Measurements from ENCODE around the gene PTPRE. TPM values are rescaled to one million over a fixed set of nuclear protein-coding genes. Genes with fewer than 3 reads are reported as not detected.

The PTPRE gene
- total RNA-seq, 3 donors from 2014 or later, result 11.8 to 42.9 (median 25.6) TPM

DNA sequence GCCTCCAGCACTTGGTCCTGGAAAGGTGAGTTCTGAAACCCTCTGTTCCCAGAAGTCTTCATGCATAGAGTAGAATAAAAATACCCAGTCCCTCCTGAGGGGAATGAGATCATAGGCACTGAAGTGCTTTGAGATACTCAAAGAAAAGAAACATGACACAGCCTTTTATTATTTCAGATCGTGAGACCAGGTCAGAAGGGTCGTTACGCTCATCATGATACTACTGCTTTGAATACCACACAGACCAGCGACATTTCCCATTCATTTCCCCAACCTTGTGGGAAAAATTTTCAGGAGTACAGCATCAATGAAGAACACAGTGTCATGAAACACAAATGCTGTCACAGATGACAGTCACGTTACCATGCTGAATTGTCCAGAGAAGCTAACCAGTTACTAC, 29.2 kb upstream of the PTPRE start:
- H3K27ac ChIP-seq, result no peak overlapping the region

DNA sequence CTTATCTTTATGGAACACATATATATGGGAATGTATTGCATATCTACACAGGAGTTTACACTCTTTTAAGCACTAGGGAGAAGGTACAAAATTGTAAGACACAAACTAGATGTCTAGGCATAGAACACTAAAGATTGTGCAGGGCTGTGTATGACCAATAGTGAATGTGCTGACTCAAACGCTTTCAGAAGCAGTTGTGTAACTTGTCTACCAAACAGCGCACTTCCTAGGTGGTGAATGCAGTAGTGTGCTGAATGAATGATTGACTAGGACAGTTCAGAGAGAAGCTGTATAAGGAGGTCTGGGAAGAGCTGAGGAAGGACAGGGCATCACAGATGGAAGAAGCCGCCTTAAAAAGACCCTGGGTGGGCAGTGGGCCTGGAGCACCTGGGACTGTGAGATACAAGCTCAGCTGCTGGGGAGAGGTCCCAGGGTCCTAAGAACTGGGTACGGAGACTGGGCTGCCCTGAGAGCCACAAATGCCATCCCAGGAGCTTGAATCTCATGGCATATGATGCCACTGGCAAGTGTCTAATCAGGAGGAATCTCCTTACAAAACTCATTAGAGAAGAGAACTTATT, 28.3 kb upstream of the PTPRE start:
- Histone ChIP-seq H3K27me3 (no peaks in the 10 kb centered on the region), H3K27ac (no peak overlapping the region), H3K9me3 (no peaks in the 10 kb centered on the region), H3K36me3 (no peaks in the 10 kb centered on the region), H3K4me3 (no peak overlapping the region), H3K4me1 (no peaks in the 10 kb centered on the region)
- TF ChIP-seq, protein P1, sequence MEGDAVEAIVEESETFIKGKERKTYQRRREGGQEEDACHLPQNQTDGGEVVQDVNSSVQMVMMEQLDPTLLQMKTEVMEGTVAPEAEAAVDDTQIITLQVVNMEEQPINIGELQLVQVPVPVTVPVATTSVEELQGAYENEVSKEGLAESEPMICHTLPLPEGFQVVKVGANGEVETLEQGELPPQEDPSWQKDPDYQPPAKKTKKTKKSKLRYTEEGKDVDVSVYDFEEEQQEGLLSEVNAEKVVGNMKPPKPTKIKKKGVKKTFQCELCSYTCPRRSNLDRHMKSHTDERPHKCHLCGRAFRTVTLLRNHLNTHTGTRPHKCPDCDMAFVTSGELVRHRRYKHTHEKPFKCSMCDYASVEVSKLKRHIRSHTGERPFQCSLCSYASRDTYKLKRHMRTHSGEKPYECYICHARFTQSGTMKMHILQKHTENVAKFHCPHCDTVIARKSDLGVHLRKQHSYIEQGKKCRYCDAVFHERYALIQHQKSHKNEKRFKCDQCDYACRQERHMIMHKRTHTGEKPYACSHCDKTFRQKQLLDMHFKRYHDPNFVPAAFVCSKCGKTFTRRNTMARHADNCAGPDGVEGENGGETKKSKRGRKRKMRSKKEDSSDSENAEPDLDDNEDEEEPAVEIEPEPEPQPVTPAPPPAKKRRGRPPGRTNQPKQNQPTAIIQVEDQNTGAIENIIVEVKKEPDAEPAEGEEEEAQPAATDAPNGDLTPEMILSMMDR (IDR thresholded peaks at IDR 0.05), result no peak
- TF ChIP-seq POLR2A (IDR thresholded peaks at IDR 0.05) (no peak), POLR2AphosphoS5 (IDR thresholded peaks at IDR 0.05) (no peak)
- DNase-seq (ENCODE audit: low spot score in 2 of 2), result no peak
- intact Hi-C loops (cut with DNase I; ENCODE audit: low total_unique reads), result no loop called here

More for the DNA sequence above, 29.2 kb upstream of the PTPRE start:
- Histone ChIP-seq H3K27me3 (no peaks in the 10 kb centered on the region), H3K4me1 (no peaks in the 10 kb centered on the region), H3K9me3 (no peaks in the 10 kb centered on the region), H3K4me3 (no peak overlapping the region), H3K36me3 (no peaks in the 10 kb centered on the region)
- no peak for DNase-seq (ENCODE audit: low spot score in 2 of 2)
- intact Hi-C loops (cut with DNase I; ENCODE audit: low total_unique reads), result no loop called here
- TF ChIP-seq, protein P1 (IDR thresholded peaks at IDR 0.05), result no peak

DNA sequence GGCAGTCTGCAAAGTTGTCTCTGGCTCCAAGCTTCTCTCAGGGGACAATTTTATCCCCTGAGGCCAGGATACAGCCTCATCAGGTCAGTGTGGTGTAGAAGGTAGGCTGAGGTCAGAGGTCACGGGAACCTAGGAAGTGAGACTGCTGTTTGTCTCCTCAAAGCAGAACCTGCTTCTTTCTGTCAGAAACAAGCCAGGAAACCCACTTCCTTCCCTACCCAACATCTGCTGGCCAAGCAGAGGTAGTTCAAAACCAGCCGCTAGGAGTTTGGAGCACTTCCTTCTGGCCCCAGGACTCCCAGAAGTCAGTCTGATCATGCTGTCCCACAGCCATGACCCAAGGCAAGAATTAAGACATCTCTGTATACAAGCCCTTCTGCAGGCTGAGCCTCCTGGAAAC, 26.3 kb upstream of the PTPRE start:
- Histone ChIP-seq H3K4me3 (no peak overlapping the region), H3K27ac (no peak overlapping the region), H3K9me3 (no peaks in the 10 kb centered on the region), H3K4me1 (no peaks in the 10 kb centered on the region), H3K36me3 (no peaks in the 10 kb centered on the region), H3K27me3 (no peaks in the 10 kb centered on the region)
- TF ChIP-seq, protein P1 (IDR thresholded peaks at IDR 0.05), result no peak
- TF ChIP-seq POLR2AphosphoS5 (IDR thresholded peaks at IDR 0.05) (no peak), POLR2A (IDR thresholded peaks at IDR 0.05) (no peak)
- intact Hi-C loops (cut with DNase I; ENCODE audit: low total_unique reads), result no loop called here
- no peak for DNase-seq (ENCODE audit: low spot score in 2 of 2)

DNA sequence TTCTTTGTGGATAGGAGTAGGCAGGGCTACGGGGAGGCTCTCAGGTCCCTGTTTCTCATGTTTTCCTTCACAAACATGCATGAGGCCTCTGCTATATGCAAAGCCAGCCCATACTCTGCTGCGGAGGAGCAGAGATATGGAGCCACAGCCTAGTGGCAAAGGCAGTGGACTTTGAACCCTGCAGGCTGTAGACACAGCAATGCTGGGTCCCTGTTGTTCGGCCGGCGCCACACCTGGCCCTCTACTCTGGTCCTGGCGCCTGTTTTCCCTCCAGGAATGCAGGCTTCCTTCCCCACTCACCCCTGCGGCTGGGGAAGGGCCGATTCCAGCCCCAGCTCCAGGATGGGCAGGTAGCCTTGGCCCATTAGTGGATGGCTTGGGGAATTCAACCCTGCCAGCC, 25.6 kb upstream of the PTPRE start:
- H3K9me3 ChIP-seq, result no peaks in the 10 kb centered on the region
- intact Hi-C loops (cut with DNase I; ENCODE audit: low total_unique reads), result no loop called here
- H3K27ac ChIP-seq, result no peak overlapping the region
- no peaks in the 10 kb centered on the region for H3K27me3 ChIP-seq
- no peak overlapping the region for H3K4me3 ChIP-seq
- no peak for DNase-seq (ENCODE audit: low spot score in 2 of 2)
- no peaks in the 10 kb centered on the region for H3K36me3 ChIP-seq
- no peaks in the 10 kb centered on the region for H3K4me1 ChIP-seq
- TF ChIP-seq POLR2AphosphoS5 (IDR thresholded peaks at IDR 0.05), result no peak
- TF ChIP-seq POLR2A (IDR thresholded peaks at IDR 0.05), result no peak
- TF ChIP-seq, protein P1 (IDR thresholded peaks at IDR 0.05), result no peak

DNA sequence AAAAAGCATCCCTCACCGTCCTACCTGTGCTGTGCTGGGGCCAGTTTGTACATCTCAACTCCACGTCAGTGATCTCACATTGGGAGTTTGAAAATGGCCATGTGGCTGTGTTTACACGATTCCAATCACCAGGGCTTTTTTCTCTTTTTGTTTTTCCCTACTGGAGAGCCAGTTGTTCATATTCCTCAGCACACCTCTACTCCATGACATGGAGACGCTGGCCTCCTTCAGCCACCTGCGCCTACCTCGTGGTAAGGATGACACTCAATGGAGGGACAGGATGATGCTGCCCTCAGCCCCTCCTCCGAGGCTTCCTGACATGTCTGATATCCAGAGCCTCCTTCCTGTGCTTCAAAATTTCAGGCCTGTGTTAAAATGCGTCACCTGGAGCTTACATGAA, 24.5 kb upstream of the PTPRE start:
- Histone ChIP-seq H3K9me3 (no peaks in the 10 kb centered on the region), H3K4me3 (no peak overlapping the region), H3K4me1 (no peaks in the 10 kb centered on the region), H3K27me3 (no peaks in the 10 kb centered on the region), H3K27ac (no peak overlapping the region), H3K36me3 (no peaks in the 10 kb centered on the region)
- TF ChIP-seq POLR2A (IDR thresholded peaks at IDR 0.05), result no peak
- TF ChIP-seq, protein P1 (IDR thresholded peaks at IDR 0.05), result no peak
- no peak for TF ChIP-seq POLR2AphosphoS5 (IDR thresholded peaks at IDR 0.05)
- no peak for DNase-seq (ENCODE audit: low spot score in 2 of 2)
- intact Hi-C loops (cut with DNase I; ENCODE audit: low total_unique reads), result no loop called here

Measured in breast epithelium (tissue), 4 donors.